ENCODE data around the gene NCOR2. TPM values are rescaled to one million over a fixed set of nuclear protein-coding genes. Genes with fewer than 3 reads are reported as not detected.

Gene NCOR2
- total and polyA plus RNA-seq, 2 donors: 14.6 to 48.2 TPM

DNA sequence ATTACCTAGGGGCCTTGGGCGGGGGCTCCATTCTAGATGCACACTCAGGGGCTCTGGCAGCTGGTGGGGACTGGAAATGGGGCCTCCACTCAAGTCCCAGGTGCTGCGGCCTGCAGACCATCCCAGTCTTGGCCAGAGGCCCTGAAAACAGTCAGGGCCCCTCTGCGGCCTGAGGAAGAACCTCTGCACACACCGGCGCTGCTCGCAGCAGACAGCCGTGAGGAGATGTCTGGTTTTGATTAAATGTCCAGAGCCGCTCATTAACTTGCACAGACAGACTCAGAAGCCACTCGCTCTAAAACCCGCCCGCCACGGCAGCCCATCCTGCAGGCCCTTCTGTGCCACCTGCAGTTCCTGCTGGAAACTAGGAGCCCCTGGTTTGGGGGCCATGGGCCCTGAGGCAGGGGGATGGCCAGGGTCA, 36.4 kb upstream of the NCOR2 start:
- peaks cover 29 to 58% of the 10 kb centered on the region in 2 donors for H3K4me1 ChIP-seq (ENCODE audit: control insufficient read depth in 2 of 2, insufficient read depth in 2 of 2, low read length in 2 of 2)
- H3K27ac ChIP-seq (ENCODE audit: low read depth in 1 of 2, low read length in 1 of 2): no peak overlapping the region
- DNase-seq (ENCODE audit: low read depth in 6 of 9, low spot score in 9 of 9): no peak
- no peaks in the 10 kb centered on the region for H3K36me3 ChIP-seq (ENCODE audit: control insufficient read depth in 2 of 2, insufficient read depth in 2 of 2, low read length in 1 of 2)
- no peaks in the 10 kb centered on the region for H3K27me3 ChIP-seq (ENCODE audit: control insufficient read depth in 2 of 2, insufficient read depth in 1 of 2, low read length in 1 of 2)
- H3K9me3 ChIP-seq (ENCODE audit: control insufficient read depth in 2 of 2, insufficient read depth in 1 of 2, low read length in 1 of 2): peaks cover 0 to 22% of the 10 kb centered on the region in 2 donors
- WGBS: 85% methylated on average over 12 of the region's 12 CpGs
- no peak overlapping the region for H3K4me3 ChIP-seq (ENCODE audit: low read length in 2 of 2)

DNA sequence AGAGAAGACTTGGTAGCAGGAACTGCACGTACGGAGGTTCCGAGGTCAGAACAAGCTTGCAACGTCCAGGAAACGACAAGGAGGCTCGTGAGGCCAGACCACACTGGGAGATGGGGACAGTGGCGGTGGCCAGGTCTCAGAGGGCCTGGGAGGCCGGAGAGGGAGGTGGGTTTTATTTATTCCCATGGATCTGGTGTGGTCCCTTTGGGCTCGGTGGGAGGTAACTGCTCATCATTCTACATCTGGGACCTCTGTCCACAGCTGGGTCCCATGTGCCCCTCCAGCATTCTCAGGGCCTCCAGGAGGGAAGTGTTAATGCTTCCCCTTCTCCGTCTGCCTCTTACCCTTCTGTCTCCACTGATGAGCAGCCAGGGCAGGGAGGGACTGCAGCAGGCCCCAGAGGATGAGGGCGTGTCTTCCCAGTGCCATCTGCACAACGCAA, 35.7 kb upstream of the NCOR2 start:
- H3K9me3 ChIP-seq (ENCODE audit: control insufficient read depth in 2 of 2, insufficient read depth in 1 of 2, low read length in 1 of 2): peaks cover 0 to 22% of the 10 kb centered on the region in 2 donors
- WGBS: 74% methylated on average over 12 of the region's 12 CpGs
- H3K4me3 ChIP-seq (ENCODE audit: low read length in 2 of 2): no peak overlapping the region
- no peaks in the 10 kb centered on the region for H3K36me3 ChIP-seq (ENCODE audit: control insufficient read depth in 2 of 2, insufficient read depth in 2 of 2, low read length in 1 of 2)
- no peak overlapping the region for H3K27ac ChIP-seq (ENCODE audit: low read depth in 1 of 2, low read length in 1 of 2)
- no peak for DNase-seq (ENCODE audit: low read depth in 6 of 9, low spot score in 9 of 9)
- H3K4me1 ChIP-seq (ENCODE audit: control insufficient read depth in 2 of 2, insufficient read depth in 2 of 2, low read length in 2 of 2): peaks cover 22 to 51% of the 10 kb centered on the region in 2 donors
- no peaks in the 10 kb centered on the region for H3K27me3 ChIP-seq (ENCODE audit: control insufficient read depth in 2 of 2, insufficient read depth in 1 of 2, low read length in 1 of 2)

DNA sequence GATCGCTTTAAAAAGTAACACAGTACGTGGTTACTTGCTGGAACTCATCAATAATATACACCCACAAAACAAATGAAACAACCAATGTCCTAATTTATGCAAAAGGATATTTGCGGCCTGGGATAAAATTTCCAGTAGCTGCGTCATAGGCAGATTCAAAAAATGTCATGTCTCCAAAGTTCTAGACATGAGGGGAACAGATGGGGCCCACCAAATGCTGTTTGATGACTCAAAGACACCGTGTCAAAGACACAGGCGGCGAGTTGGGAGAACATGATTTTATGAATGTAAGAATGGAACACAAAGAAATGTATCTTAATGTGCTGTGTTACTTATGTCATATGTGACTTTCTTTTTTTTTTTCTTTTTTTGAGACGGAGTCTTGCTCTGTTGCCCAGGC, 34.3 kb upstream of the NCOR2 start:
- Histone ChIP-seq H3K27me3 (ENCODE audit: control insufficient read depth in 2 of 2, insufficient read depth in 1 of 2, low read length in 1 of 2) (no peaks in the 10 kb centered on the region), H3K4me1 (ENCODE audit: control insufficient read depth in 2 of 2, insufficient read depth in 2 of 2, low read length in 2 of 2) (peaks cover 11 to 39% of the 10 kb centered on the region in 2 donors), H3K4me3 (ENCODE audit: low read length in 2 of 2) (no peak overlapping the region), H3K27ac (ENCODE audit: low read depth in 1 of 2, low read length in 1 of 2) (no peak overlapping the region), H3K9me3 (ENCODE audit: control insufficient read depth in 2 of 2, insufficient read depth in 1 of 2, low read length in 1 of 2) (peaks cover 0 to 16% of the 10 kb centered on the region in 2 donors), H3K36me3 (ENCODE audit: control insufficient read depth in 2 of 2, insufficient read depth in 2 of 2, low read length in 1 of 2) (no peaks in the 10 kb centered on the region)
- WGBS: 98% methylated on average over 8 of the region's 8 CpGs
- no peak for DNase-seq (ENCODE audit: low read depth in 6 of 9, low spot score in 9 of 9)

DNA sequence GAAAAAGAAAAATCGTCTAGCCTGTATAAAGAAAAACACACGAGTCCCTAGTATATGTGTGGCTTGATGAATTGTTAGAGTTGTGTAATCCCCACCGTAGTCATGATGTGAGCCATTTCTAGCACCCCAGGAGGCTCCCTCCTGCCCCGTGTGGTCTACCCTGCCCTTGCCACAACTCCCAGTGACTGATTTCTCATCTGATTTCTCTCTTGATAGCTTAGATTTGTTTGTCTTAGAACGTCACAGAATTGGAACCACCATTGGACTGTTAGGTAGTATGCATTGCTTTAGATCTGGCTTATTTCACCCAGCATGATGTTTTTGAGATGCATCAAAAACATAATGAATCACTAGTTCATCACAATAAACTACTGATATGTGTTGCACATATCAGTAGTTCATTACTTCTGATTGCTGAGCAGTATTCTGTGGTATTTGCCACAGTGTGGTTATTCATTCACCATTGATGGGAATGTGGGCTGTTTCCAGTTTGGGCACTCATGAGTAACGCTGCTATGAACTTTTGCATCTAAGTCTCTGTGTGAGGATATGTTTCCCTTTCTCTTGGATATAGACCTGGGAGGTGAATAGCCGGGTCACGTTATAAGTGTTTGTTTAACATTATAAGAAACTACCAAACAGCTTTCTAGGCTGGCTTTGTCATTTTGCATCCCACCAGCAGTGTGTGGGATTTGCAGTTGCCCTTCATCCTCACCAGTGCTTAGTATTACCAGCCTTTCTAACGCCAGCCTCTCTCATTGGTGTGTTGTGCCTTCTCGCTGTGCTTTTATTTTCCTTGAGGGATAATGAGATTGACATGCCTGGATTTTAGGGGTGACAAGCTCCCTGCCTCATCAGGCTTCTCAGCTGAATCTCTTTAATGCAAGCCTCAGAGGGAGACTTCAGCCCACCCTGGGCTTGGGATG, 31.9 kb upstream of the NCOR2 start:
- Histone ChIP-seq H3K27me3 (ENCODE audit: control insufficient read depth in 2 of 2, insufficient read depth in 1 of 2, low read length in 1 of 2) (no peaks in the 10 kb centered on the region), H3K4me3 (ENCODE audit: low read length in 2 of 2) (no peak overlapping the region), H3K4me1 (ENCODE audit: control insufficient read depth in 2 of 2, insufficient read depth in 2 of 2, low read length in 2 of 2) (peaks cover 0 to 22% of the 10 kb centered on the region in 2 donors), H3K9me3 (ENCODE audit: control insufficient read depth in 2 of 2, insufficient read depth in 1 of 2, low read length in 1 of 2) (peaks cover 0 to 7% of the 10 kb centered on the region in 2 donors), H3K36me3 (ENCODE audit: control insufficient read depth in 2 of 2, insufficient read depth in 2 of 2, low read length in 1 of 2) (no peaks in the 10 kb centered on the region), H3K27ac (ENCODE audit: low read depth in 1 of 2, low read length in 1 of 2) (no peak overlapping the region)
- DNase-seq (ENCODE audit: low read depth in 6 of 9, low spot score in 9 of 9): no peak
- WGBS: 87% methylated on average over 10 of the region's 10 CpGs

DNA sequence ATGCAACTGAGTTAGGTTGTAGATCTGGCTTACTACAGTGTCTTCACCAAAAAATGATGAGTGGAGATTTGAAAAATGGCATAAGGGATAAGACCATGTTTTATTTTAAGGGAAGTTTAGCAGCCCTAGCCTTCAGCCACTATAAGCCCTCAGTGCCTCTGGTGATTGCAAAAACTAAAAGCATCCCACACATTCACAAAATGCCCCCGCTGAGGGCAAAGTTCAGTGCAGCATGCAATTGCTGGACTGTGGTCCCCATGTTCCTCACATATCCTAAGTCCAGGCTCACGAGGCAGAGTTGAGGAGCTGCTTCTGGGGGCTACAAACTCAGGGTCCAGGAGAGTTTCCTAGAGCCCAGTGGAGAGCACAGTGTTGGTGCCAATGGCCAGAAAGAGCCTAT, 29.6 kb upstream of the NCOR2 start:
- no peak overlapping the region for H3K4me3 ChIP-seq (ENCODE audit: low read length in 2 of 2)
- no peak overlapping the region for H3K27ac ChIP-seq (ENCODE audit: low read depth in 1 of 2, low read length in 1 of 2)
- H3K36me3 ChIP-seq (ENCODE audit: control insufficient read depth in 2 of 2, insufficient read depth in 2 of 2, low read length in 1 of 2): no peaks in the 10 kb centered on the region
- H3K4me1 ChIP-seq (ENCODE audit: control insufficient read depth in 2 of 2, insufficient read depth in 2 of 2, low read length in 2 of 2): peaks cover 3 to 13% of the 10 kb centered on the region in 2 donors
- peaks cover 0 to 7% of the 10 kb centered on the region in 2 donors for H3K9me3 ChIP-seq (ENCODE audit: control insufficient read depth in 2 of 2, insufficient read depth in 1 of 2, low read length in 1 of 2)
- no peak for DNase-seq (ENCODE audit: low read depth in 6 of 9, low spot score in 9 of 9)
- WGBS: 99% methylated on average over 2 of the region's 2 CpGs
- peaks cover 2 to 14% of the 10 kb centered on the region in 2 donors for H3K27me3 ChIP-seq (ENCODE audit: control insufficient read depth in 2 of 2, insufficient read depth in 1 of 2, low read length in 1 of 2)

DNA sequence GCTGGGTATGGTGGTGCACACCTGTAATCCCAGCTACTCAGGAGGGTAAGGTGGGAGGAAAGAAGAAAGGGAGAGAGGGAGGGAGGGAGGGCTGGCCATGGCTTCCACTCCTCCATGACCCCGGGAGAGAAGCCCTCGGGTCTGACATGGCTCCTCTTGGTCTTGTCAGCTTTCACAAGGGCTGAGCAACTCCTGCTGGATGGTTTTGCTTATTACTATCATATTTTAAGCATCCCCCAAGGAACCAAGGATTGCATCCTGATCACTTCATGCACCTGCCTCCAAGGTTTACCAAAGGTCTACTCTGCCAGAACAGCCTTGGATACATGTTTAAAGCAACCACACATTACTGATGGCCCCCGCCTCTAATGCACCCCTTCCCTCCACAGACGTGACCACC, 28.0 kb upstream of the NCOR2 start:
- DNase-seq (ENCODE audit: low read depth in 6 of 9, low spot score in 9 of 9): no peak
- Histone ChIP-seq H3K9me3 (ENCODE audit: control insufficient read depth in 2 of 2, insufficient read depth in 1 of 2, low read length in 1 of 2) (peaks cover 0 to 7% of the 10 kb centered on the region in 2 donors), H3K27ac (ENCODE audit: low read depth in 1 of 2, low read length in 1 of 2) (no peak overlapping the region), H3K27me3 (ENCODE audit: control insufficient read depth in 2 of 2, insufficient read depth in 1 of 2, low read length in 1 of 2) (peaks cover 2 to 15% of the 10 kb centered on the region in 2 donors), H3K4me3 (ENCODE audit: low read length in 2 of 2) (no peak overlapping the region), H3K4me1 (ENCODE audit: control insufficient read depth in 2 of 2, insufficient read depth in 2 of 2, low read length in 2 of 2) (peaks cover 3 to 16% of the 10 kb centered on the region in 2 donors), H3K36me3 (ENCODE audit: control insufficient read depth in 2 of 2, insufficient read depth in 2 of 2, low read length in 1 of 2) (no peaks in the 10 kb centered on the region)
- WGBS: 98% methylated on average over 4 of the region's 4 CpGs

DNA sequence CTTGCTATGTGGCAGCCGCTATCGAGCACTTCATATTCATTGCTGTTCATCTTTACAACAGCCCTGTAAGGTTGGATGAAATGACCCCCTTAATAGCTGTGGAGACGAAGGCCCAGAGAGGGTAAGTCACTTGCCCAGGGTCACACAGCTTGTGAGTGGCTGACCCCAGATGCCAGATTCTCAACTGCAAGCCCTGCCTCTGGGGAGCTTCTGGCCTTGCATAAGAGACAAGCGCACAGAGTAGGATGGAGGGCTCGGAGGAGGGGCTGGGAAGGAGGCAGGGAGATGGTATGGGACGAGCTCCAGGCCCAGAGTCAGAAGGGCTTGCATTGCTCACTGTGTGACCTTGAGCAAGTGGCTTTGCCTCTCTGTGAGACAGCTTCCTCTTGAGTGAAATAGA, 27.4 kb upstream of the NCOR2 start:
- peaks cover 2 to 15% of the 10 kb centered on the region in 2 donors for H3K27me3 ChIP-seq (ENCODE audit: control insufficient read depth in 2 of 2, insufficient read depth in 1 of 2, low read length in 1 of 2)
- WGBS: 97% methylated on average over 6 of the region's 6 CpGs

DNA sequence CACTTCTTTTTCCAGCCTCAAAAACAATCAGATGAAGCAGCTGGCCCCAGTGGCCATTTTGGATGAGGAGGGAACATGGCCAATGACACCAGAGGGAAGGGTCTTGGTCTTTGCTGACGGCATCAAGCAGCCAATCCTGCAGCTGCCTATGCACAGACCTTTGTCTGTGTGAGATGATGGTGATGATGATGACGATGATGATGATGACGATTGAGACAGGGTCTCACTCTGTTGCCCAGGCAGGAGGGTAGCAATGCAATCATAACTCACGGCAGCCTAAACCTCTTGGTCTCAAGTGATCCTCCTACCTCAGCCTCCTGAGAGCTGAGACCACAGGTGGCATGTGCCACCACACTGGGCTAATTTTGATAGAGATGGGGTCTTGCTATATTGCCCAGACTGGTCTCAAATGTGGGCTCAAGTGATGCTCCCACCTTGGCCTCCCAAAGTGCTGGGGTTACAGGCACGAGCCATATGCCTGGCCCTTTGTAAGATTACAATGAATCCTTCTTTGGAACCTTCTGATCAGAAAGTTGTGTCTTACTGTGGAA, 26.5 kb upstream of the NCOR2 start:
- H3K27ac ChIP-seq (ENCODE audit: low read depth in 1 of 2, low read length in 1 of 2): no peak overlapping the region
- over 99% methylated on average over 5 of the region's 5 CpGs for WGBS
- DNase-seq (ENCODE audit: low read depth in 6 of 9, low spot score in 9 of 9): no peak
- no peaks in the 10 kb centered on the region for H3K9me3 ChIP-seq (ENCODE audit: control insufficient read depth in 2 of 2, insufficient read depth in 1 of 2, low read length in 1 of 2)
- peaks cover 2 to 15% of the 10 kb centered on the region in 2 donors for H3K27me3 ChIP-seq (ENCODE audit: control insufficient read depth in 2 of 2, insufficient read depth in 1 of 2, low read length in 1 of 2)
- H3K36me3 ChIP-seq (ENCODE audit: control insufficient read depth in 2 of 2, insufficient read depth in 2 of 2, low read length in 1 of 2): no peaks in the 10 kb centered on the region
- H3K4me1 ChIP-seq (ENCODE audit: control insufficient read depth in 2 of 2, insufficient read depth in 2 of 2, low read length in 2 of 2): peaks cover 3 to 22% of the 10 kb centered on the region in 2 donors
- H3K4me3 ChIP-seq (ENCODE audit: low read length in 2 of 2): no peak overlapping the region

More for the DNA sequence above, 27.4 kb upstream of the NCOR2 start:
- H3K27ac ChIP-seq (ENCODE audit: low read depth in 1 of 2, low read length in 1 of 2): no peak overlapping the region
- DNase-seq (ENCODE audit: low read depth in 6 of 9, low spot score in 9 of 9): no peak
- no peak overlapping the region for H3K4me3 ChIP-seq (ENCODE audit: low read length in 2 of 2)
- peaks cover 3 to 16% of the 10 kb centered on the region in 2 donors for H3K4me1 ChIP-seq (ENCODE audit: control insufficient read depth in 2 of 2, insufficient read depth in 2 of 2, low read length in 2 of 2)
- no peaks in the 10 kb centered on the region for H3K36me3 ChIP-seq (ENCODE audit: control insufficient read depth in 2 of 2, insufficient read depth in 2 of 2, low read length in 1 of 2)
- H3K9me3 ChIP-seq (ENCODE audit: control insufficient read depth in 2 of 2, insufficient read depth in 1 of 2, low read length in 1 of 2): peaks cover 0 to 4% of the 10 kb centered on the region in 2 donors

DNA sequence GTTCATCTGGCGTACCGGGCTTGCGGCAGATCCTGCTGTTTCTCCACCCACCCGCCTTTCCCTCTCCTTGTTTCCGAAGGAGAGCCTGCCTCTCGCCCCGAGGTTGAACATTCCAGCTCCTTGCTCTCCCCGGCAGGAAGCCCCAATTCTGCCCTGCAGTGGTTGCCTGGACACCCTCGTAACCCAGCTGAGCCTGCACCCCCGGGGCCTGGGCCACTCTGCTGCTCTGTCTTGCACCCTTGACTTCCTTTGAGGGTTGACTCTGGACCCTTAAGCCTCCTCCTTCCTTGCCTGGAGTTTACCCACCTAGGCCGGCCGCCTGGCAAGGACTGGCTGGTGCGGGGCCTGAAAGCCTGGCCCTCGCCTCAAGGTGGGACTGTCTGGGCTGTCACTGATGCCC, 25.8 kb upstream of the NCOR2 start:
- H3K27ac ChIP-seq (ENCODE audit: low read depth in 1 of 2, low read length in 1 of 2): no peak overlapping the region
- H3K4me1 ChIP-seq (ENCODE audit: control insufficient read depth in 2 of 2, insufficient read depth in 2 of 2, low read length in 2 of 2): peaks cover 6 to 26% of the 10 kb centered on the region in 2 donors
- H3K4me3 ChIP-seq (ENCODE audit: low read length in 2 of 2): no peak overlapping the region
- H3K36me3 ChIP-seq (ENCODE audit: control insufficient read depth in 2 of 2, insufficient read depth in 2 of 2, low read length in 1 of 2): no peaks in the 10 kb centered on the region
- 81% methylated on average over 14 of the region's 14 CpGs for WGBS
- DNase-seq (ENCODE audit: low read depth in 6 of 9, low spot score in 9 of 9): no peak
- H3K9me3 ChIP-seq (ENCODE audit: control insufficient read depth in 2 of 2, insufficient read depth in 1 of 2, low read length in 1 of 2): no peaks in the 10 kb centered on the region
- peaks cover 2 to 15% of the 10 kb centered on the region in 2 donors for H3K27me3 ChIP-seq (ENCODE audit: control insufficient read depth in 2 of 2, insufficient read depth in 1 of 2, low read length in 1 of 2)
